PC-3 (cell line): ENCODE measurements around the gene SAFB2. TPM values are rescaled to one million over a fixed set of nuclear protein-coding genes. Genes with fewer than 3 reads are reported as not detected.

Source experiments
- ATAC-seq: fragments of 200-7000 bp; cut with Tn5 transposase; 2 replicates; pipeline ENCODE4 v1.9.1; 2020; ENCODE audit warnings: mild to moderate bottlenecking, moderate library complexity
- BruUV-seq: library from RNA; stranded (reverse); fragments of 400-500 nt; replicated peaks from 2 replicates; lab custom pipeline; 2021; lab: Mats Ljungman, UMichigan
- CTCF ChIA-PET: fragments of 300-600 bp; sonication (Branson Sonifier 250); formaldehyde crosslinking; loops from one replicate; lab custom pipeline; 2022; ENCODE audit warnings: antibody characterized with exemption; lab: Charles Lee
- POLR2A ChIA-PET: fragments of 300-600 bp; sonication (Branson Sonifier 250); formaldehyde crosslinking; loops from one replicate; lab custom pipeline; 2022; ENCODE audit warnings: antibody characterized with exemption; ENCODE audit not compliant: unreplicated experiment; lab: Charles Lee
- DNase-seq: peaks from one replicate; pipeline ENCODE4 v3.0.0-alpha.2; 2015
- H2AFZ ChIP-seq: fragments of 300-600 bp; sonication (generic); 2 replicates; pipeline ENCODE4 v1.6.0; 2016; ENCODE audit warnings: antibody characterized with exemption, low read length
- H3F3A ChIP-seq: fragments of 300-600 bp; sonication (generic); one replicate; pipeline ENCODE4 v1.6.0; 2017; ENCODE audit warnings: antibody characterized with exemption, low read length, control low read depth, mild to moderate bottlenecking; ENCODE audit not compliant: unreplicated experiment
- H3K27ac ChIP-seq: fragments of 300-600 bp; sonication (generic); 2 replicates; pipeline ENCODE4 v1.5.1; 2016; ENCODE audit warnings: mild to moderate bottlenecking, low read length
- H3K27me3 ChIP-seq: fragments of 300-600 bp; sonication (generic); 2 replicates; pipeline ENCODE4 v1.6.1; 2016; ENCODE audit warnings: low read length, mixed read lengths
- H3K36me3 ChIP-seq: fragments of 300-600 bp; sonication (generic); 2 replicates; pipeline ENCODE4 v1.6.1; 2016; ENCODE audit warnings: low read depth, mixed run types, low read length, mixed read lengths
- H3K4me1 ChIP-seq: fragments of 300-600 bp; sonication (generic); 2 replicates; pipeline ENCODE4 v1.5.1; 2016; ENCODE audit warnings: low read length; ENCODE audit not compliant: insufficient read depth
- H3K4me2 ChIP-seq: fragments of 300-600 bp; sonication (generic); 2 replicates; pipeline ENCODE4 v1.6.0; 2016; ENCODE audit warnings: low read length
- H3K4me3 ChIP-seq: fragments of 300-600 bp; sonication (generic); 2 replicates; pipeline ENCODE4 v1.5.1; 2016; ENCODE audit warnings: mild to moderate bottlenecking, low read length, mixed read lengths
- H3K79me2 ChIP-seq: fragments of 300-600 bp; sonication (generic); 2 replicates; pipeline ENCODE4 v1.6.1; 2017; ENCODE audit warnings: low read length, mixed read lengths
- H3K9ac ChIP-seq: fragments of 300-600 bp; sonication (generic); 2 replicates; pipeline ENCODE4 v1.6.0; 2016; ENCODE audit warnings: mild to moderate bottlenecking, low read length
- H3K9me2 ChIP-seq: fragments of 300-600 bp; sonication (generic); replicated peaks from 2 replicates; pipeline ENCODE4 v1.6.1; 2016; ENCODE audit warnings: mixed run types, low read length, mixed read lengths
- H3K9me3 ChIP-seq: fragments of 300-600 bp; sonication (generic); 2 replicates; pipeline ENCODE4 v1.6.1; 2016; ENCODE audit warnings: low read length, mixed read lengths
- H4K20me1 ChIP-seq: fragments of 300-600 bp; sonication (generic); 2 replicates; pipeline ENCODE4 v1.6.1; 2016; ENCODE audit warnings: low read length, mixed read lengths
- EZH2 ChIP-seq: fragments of 300-600 bp; sonication (generic); IDR thresholded peaks from one replicate; pipeline ENCODE4 v1.6.1; 2017; ENCODE audit warnings: antibody characterized with exemption, mild to moderate bottlenecking, low read length; ENCODE audit not compliant: unreplicated experiment
- EZH2phosphoT487 ChIP-seq: fragments of 300-600 bp; sonication (generic); IDR thresholded peaks from 2 replicates; pipeline ENCODE4 v1.6.1; 2018; ENCODE audit warnings: mild to moderate bottlenecking, antibody characterized with exemption, low read length, borderline replicate concordance
- intact Hi-C: fragments of 100-400 bp; cut with micrococcal nuclease; formaldehyde crosslinking; loops from 2 replicates; pipeline ENCODE4 v1.9.0; 2023
- total RNA-seq: library from RNA; depleted of rRNA; stranded (reverse); fragments of >200 nt; gene quantifications from 2 replicates; pipeline ENCODE4 v1.2.3, GENCODE V29; 2014
- TF ChIP-seq, protein P1 (sequence below): fragments of 300-600 bp; sonication (generic); conservative IDR thresholded peaks from 2 replicates; pipeline ENCODE4 v1.5.1; 2017; ENCODE audit warnings: antibody characterized with exemption, low read depth, mild to moderate bottlenecking, low read length

Gene SAFB2
- total RNA-seq, 1 experiment from 2014 or later = 77.5 TPM

DNA sequence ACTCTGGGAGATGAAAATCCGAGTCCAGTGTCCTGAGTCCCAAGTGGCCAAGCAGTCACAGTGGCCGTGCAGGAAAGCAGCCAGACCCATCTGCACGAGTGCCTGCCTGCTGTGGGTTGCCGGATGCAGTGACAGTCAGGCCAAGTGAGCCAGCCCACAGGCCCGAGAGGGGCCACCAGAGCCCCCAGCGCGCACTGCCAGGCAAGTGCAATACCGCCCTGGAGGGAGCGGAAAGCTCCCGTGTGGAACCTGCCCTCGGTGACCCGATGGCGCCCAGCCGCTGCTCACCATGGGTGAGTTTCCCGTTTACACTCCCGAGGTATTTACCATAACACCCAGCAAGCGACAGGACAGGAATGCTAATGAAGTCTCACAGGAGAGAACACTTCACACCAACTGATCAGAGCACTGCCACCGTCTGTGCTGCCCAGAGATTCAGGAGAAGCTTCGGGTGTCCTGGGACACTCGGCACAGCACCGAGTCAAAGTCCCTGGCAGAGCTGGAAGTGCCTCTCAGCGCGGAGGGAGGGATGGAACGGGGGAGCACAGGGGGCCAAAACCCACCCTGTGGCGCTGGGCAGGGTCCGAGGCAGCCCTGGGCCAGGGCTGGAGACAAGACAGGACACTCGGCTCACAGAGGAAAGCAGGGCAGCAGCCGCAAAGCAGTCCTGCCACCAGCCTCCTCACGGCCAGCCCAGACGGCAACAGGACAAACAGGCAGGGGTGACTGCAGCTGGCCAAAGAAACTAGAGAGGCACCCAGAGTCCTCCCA lies 33.5 kb downstream of the SAFB2 start:
- Histone ChIP-seq H3K36me3 (peaks cover 74% of the 10 kb centered on the region), H3F3A (no peaks in the 10 kb centered on the region), H3K9me3 (no peaks in the 10 kb centered on the region), H3K4me1 (no peaks in the 10 kb centered on the region), H3K27me3 (no peaks in the 10 kb centered on the region), H3K4me3 (no peak overlapping the region), H3K27ac (no peak overlapping the region), H3K9ac (no peak overlapping the region), H3K4me2 (no peak overlapping the region), H4K20me1 (0 out of 2 replicates have a peak, but pooled peaks cover 4% of the 10 kb centered on the region), H3K79me2 (no peaks in the 10 kb centered on the region), H3K9me2 (no peaks in the 10 kb centered on the region), H2AFZ (no peak overlapping the region)
- no peak for DNase-seq
- BruUV-seq = no TSS peak
- TF ChIP-seq, protein P1, sequence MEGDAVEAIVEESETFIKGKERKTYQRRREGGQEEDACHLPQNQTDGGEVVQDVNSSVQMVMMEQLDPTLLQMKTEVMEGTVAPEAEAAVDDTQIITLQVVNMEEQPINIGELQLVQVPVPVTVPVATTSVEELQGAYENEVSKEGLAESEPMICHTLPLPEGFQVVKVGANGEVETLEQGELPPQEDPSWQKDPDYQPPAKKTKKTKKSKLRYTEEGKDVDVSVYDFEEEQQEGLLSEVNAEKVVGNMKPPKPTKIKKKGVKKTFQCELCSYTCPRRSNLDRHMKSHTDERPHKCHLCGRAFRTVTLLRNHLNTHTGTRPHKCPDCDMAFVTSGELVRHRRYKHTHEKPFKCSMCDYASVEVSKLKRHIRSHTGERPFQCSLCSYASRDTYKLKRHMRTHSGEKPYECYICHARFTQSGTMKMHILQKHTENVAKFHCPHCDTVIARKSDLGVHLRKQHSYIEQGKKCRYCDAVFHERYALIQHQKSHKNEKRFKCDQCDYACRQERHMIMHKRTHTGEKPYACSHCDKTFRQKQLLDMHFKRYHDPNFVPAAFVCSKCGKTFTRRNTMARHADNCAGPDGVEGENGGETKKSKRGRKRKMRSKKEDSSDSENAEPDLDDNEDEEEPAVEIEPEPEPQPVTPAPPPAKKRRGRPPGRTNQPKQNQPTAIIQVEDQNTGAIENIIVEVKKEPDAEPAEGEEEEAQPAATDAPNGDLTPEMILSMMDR = no peak
- TF ChIP-seq EZH2phosphoT487 = no peak
- no peak for TF ChIP-seq EZH2
- no peak for ATAC-seq
- POLR2A ChIA-PET = no interaction called here
- CTCF ChIA-PET = no interaction called here
- intact Hi-C loops = no loop called here

DNA sequence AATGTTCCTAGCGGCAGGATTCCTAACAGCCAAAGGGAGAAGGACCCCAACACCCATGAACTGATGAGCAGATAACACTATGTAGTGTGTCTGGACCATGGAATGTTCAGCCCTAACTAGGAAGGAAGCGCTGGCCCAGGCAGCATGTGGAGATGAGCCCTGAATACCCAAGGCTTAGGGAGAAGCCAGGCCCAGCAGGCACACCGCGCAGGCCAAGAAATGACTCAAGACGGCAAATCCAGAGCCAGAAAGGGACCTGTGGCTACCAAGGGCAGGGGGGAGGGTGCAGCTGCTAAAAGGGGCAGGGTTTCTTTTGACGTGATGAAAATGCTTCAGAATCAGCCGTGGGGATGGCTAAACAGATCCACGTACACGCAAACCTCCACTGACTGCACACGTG lies 34.1 kb downstream of the SAFB2 start:
- no TSS peak for BruUV-seq
- H3F3A ChIP-seq = no peaks in the 10 kb centered on the region
- H3K27ac ChIP-seq = no peak overlapping the region
- H3K27me3 ChIP-seq = no peaks in the 10 kb centered on the region
- H4K20me1 ChIP-seq = 0 out of 2 replicates have a peak, but pooled peaks cover 4% of the 10 kb centered on the region
- no peak overlapping the region for H3K4me2 ChIP-seq
- no peak for ATAC-seq
- H3K79me2 ChIP-seq = no peaks in the 10 kb centered on the region
- no peaks in the 10 kb centered on the region for H3K9me2 ChIP-seq
- H3K36me3 ChIP-seq = peaks cover 68% of the 10 kb centered on the region
- no peaks in the 10 kb centered on the region for H3K9me3 ChIP-seq
- H2AFZ ChIP-seq = no peak overlapping the region
- H3K4me1 ChIP-seq = no peaks in the 10 kb centered on the region
- DNase-seq = no peak
- no peak overlapping the region for H3K4me3 ChIP-seq
- no peak overlapping the region for H3K9ac ChIP-seq
- no peak for TF ChIP-seq EZH2
- no peak for TF ChIP-seq EZH2phosphoT487
- TF ChIP-seq, protein P1 = no peak
- ChIA-PET CTCF (no interaction called here), POLR2A (no interaction called here)
- intact Hi-C loops = no loop called here

DNA sequence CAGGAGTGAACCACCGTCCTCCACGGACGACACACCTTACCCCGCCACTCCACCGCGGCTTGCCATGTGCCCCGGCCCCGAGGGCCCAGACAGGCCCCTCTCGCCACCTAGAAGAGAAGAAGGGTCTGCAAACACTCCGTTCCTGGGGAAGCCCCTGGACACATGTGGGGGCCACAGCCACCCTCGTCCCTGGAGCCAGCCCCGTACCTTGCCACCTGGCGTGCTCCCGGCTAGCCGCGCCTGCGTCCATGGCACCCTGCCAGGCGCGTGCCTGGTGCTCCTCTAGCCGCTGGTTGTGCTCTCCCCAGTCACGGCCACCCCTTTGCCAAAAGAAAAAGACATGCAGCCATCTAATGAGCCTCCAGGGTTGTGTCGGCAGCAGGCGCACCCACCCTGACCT lies 34.9 kb downstream of the SAFB2 start:
- Histone ChIP-seq H3K9me2 (no peaks in the 10 kb centered on the region), H3K4me2 (no peak overlapping the region), H3K27ac (no peak overlapping the region), H3K4me1 (no peaks in the 10 kb centered on the region), H3K9ac (no peak overlapping the region), H3K36me3 (peaks cover 60% of the 10 kb centered on the region), H3K9me3 (no peaks in the 10 kb centered on the region), H3F3A (no peaks in the 10 kb centered on the region), H3K4me3 (no peak overlapping the region), H4K20me1 (0 out of 2 replicates have a peak, but pooled peaks cover 4% of the 10 kb centered on the region), H3K79me2 (no peaks in the 10 kb centered on the region), H3K27me3 (no peaks in the 10 kb centered on the region), H2AFZ (no peak overlapping the region)
- DNase-seq (no peak), ATAC-seq (no peak)
- TF ChIP-seq EZH2phosphoT487 (no peak), EZH2 (no peak)
- TF ChIP-seq, protein P1 = no peak
- ChIA-PET POLR2A (no interaction called here), CTCF (no interaction called here)
- intact Hi-C loops = no loop called here
- BruUV-seq = no TSS peak
